Caco-2 (cell line): ENCODE measurements around the gene SLC6A13. TPM values are rescaled to one million over a fixed set of nuclear protein-coding genes. Genes with fewer than 3 reads are reported as not detected.

Experiments used
- BruUV-seq: library from RNA; stranded (reverse); fragments of 400-500 nt; replicated peaks from 2 replicates; lab custom pipeline; 2021; lab: Mats Ljungman, UMichigan
- CTCF ChIA-PET: fragments of 300-600 bp; sonication (Branson Sonifier 250); formaldehyde crosslinking; loops from one replicate; lab custom pipeline; 2022; ENCODE audit warnings: antibody characterized with exemption; lab: Charles Lee
- POLR2A ChIA-PET: fragments of 300-600 bp; sonication (Branson Sonifier 250); formaldehyde crosslinking; loops from one replicate; lab custom pipeline; 2022; ENCODE audit warnings: antibody characterized with exemption; lab: Charles Lee
- DNase-seq, 2 experiments: peaks; one replicate each; pipeline versions ENCODE4 v3.0.0 to v3.0.0-alpha.2; 2020 to 2022
- H3K27me3 ChIP-seq: replicated peaks from 2 replicates; pipeline ENCODE4 v1.6.0; 2011; ENCODE audit warnings: low read length; ENCODE audit not compliant: control insufficient read depth, insufficient read depth
- H3K36me3 ChIP-seq: 2 replicates; pipeline ENCODE4 v1.5.1; 2011; ENCODE audit warnings: low read length; ENCODE audit not compliant: control insufficient read depth, insufficient read depth
- H3K4me1 ChIP-seq: fragments of 250-450 bp; sonication (Bioruptor Pico); 2 replicates; pipeline ENCODE4 v1.5.1; 2020; ENCODE audit warnings: mild to moderate bottlenecking
- H3K4me3 ChIP-seq: 2 replicates; pipeline ENCODE4 v1.5.1; 2011; ENCODE audit warnings: low read depth, mild to moderate bottlenecking, control low read depth, low read length
- H3K9me3 ChIP-seq: fragments of 250-450 bp; sonication (Bioruptor Pico); 2 replicates; pipeline ENCODE4 v1.5.1; 2020; ENCODE audit warnings: mild to moderate bottlenecking, moderate library complexity
- H3K27ac Mint-ChIP-seq: one replicate; pipeline ENCODE4 v1.8.0; 2022; ENCODE audit warnings: mixed read lengths; ENCODE audit not compliant: unreplicated experiment
- H3K27me3 Mint-ChIP-seq: one replicate; pipeline ENCODE4 v1.8.0; 2022; ENCODE audit warnings: mixed read lengths; ENCODE audit not compliant: insufficient read depth, unreplicated experiment
- H3K36me3 Mint-ChIP-seq: one replicate; pipeline ENCODE4 v1.8.0; 2022; ENCODE audit warnings: mild to moderate bottlenecking, mixed read lengths; ENCODE audit not compliant: insufficient read depth, unreplicated experiment
- H3K4me1 Mint-ChIP-seq: one replicate; pipeline ENCODE4 v1.8.0; 2022; ENCODE audit warnings: low read depth, mixed read lengths; ENCODE audit not compliant: unreplicated experiment
- H3K4me3 Mint-ChIP-seq: one replicate; pipeline ENCODE4 v1.8.0; 2022; ENCODE audit warnings: mild to moderate bottlenecking, moderate library complexity, mixed read lengths; ENCODE audit not compliant: unreplicated experiment
- H3K9me3 Mint-ChIP-seq: one replicate; pipeline ENCODE4 v1.8.0; 2022; ENCODE audit warnings: mixed read lengths; ENCODE audit not compliant: unreplicated experiment
- CTCF ChIP-seq, 2 experiments: fragments of 200-600 bp in 1 of 2; IDR thresholded peaks; 1 replicate in 1 of 2; 2 replicates in 1 of 2; pipeline versions ENCODE4 v1.5.1 to v1.8.0; 2011 to 2022; ENCODE audit warnings: antibody characterized with exemption in 1 of 2, control low read depth in 1 of 2, inconsistent platforms in 1 of 2, low read depth in 1 of 2, low read length in 1 of 2, mild to moderate bottlenecking in 1 of 2, moderate library complexity in 1 of 2; ENCODE audit not compliant: insufficient read depth in 1 of 2, severe bottlenecking in 1 of 2, unreplicated experiment in 1 of 2
- intact Hi-C: fragments of 100-400 bp; cut with micrococcal nuclease; formaldehyde crosslinking; loops from one replicate; pipeline ENCODE4 v1.10.0; 2022; ENCODE audit not compliant: unreplicated experiment
- total RNA-seq: library from RNA; stranded (reverse); gene quantifications from 2 replicates; pipeline ENCODE4 v1.2.3, GENCODE V29; 2022

The SLC6A13 gene
- total RNA-seq, 1 experiment from 2014 or later, result 1.0 TPM

GRCh38 chr12:215116-215515 is 47.5 kb downstream of the SLC6A13 start:
- peaks cover 2% of the 10 kb centered on the region for H3K27me3 Mint-ChIP-seq
- no peak overlapping the region for H3K4me3 Mint-ChIP-seq
- no peaks in the 10 kb centered on the region for H3K36me3 ChIP-seq
- no peaks in the 10 kb centered on the region for H3K36me3 Mint-ChIP-seq
- H3K9me3 Mint-ChIP-seq, result no peaks in the 10 kb centered on the region
- intact Hi-C loops, result no loop called here
- H3K27ac Mint-ChIP-seq, result no peak overlapping the region
- H3K9me3 ChIP-seq, result no peaks in the 10 kb centered on the region
- H3K4me1 ChIP-seq, result peaks cover 17% of the 10 kb centered on the region
- no peak for DNase-seq
- no peaks in the 10 kb centered on the region for H3K27me3 ChIP-seq
- no TSS peak for BruUV-seq
- TF ChIP-seq CTCF (IDR thresholded peaks at IDR 0.05; ENCODE audit: insufficient read depth in 1 of 2, low read depth in 1 of 2, low read length in 1 of 2, severe bottlenecking in 1 of 2, unreplicated experiment in 1 of 2), result no peak
- ChIA-PET POLR2A (no interaction called here), CTCF (no interaction called here)
- no peak overlapping the region for H3K4me3 ChIP-seq
- peaks cover 29% of the 10 kb centered on the region for H3K4me1 Mint-ChIP-seq

- no peak within 1 kb of the TSS for H3K27ac Mint-ChIP-seq
- no peak for TF ChIP-seq CTCF (IDR thresholded peaks at IDR 0.05; ENCODE audit: insufficient read depth in 1 of 2, low read depth in 1 of 2, low read length in 1 of 2, severe bottlenecking in 1 of 2, unreplicated experiment in 1 of 2)
- DNase-seq, result no peak
- no peak within 1 kb of the TSS for H3K4me3 Mint-ChIP-seq
- peaks cover 2% of the 10 kb centered on the region for H3K27me3 Mint-ChIP-seq
- Histone ChIP-seq H3K27me3 (no peaks in the 10 kb centered on the region), H3K4me1 (peaks cover 25% of the 10 kb centered on the region), H3K9me3 (no peaks in the 10 kb centered on the region), H3K4me3 (no peak within 1 kb of the TSS), H3K36me3 (no peaks in the 10 kb centered on the region)
- POLR2A ChIA-PET, result no interaction called here
- BruUV-seq, result no TSS peak
- no peaks in the 10 kb centered on the region for H3K36me3 Mint-ChIP-seq
- CTCF ChIA-PET, result no interaction called here
- no peaks in the 10 kb centered on the region for H3K9me3 Mint-ChIP-seq
- intact Hi-C loops, result no loop called here
- H3K4me1 Mint-ChIP-seq, result peaks cover 36% of the 10 kb centered on the region
Measured at GRCh38 chr12:214003-214741, 48.5 kb downstream of the SLC6A13 start, which contains the start of gene SLC6A12. Gene SLC6A12 (minus strand): TSS chr12:214157. CDS start chr12:209986, 4,171 bp downstream.

GRCh38 chr12:213527-213932 is 49.1 kb downstream of the SLC6A13 start:
- no peak overlapping the region for H3K4me3 ChIP-seq

More at GRCh38 chr12:213527-213932, 49.1 kb downstream of the SLC6A13 start:
- peaks cover 39% of the 10 kb centered on the region for H3K4me1 Mint-ChIP-seq
- Histone ChIP-seq H3K4me1 (peaks cover 25% of the 10 kb centered on the region), H3K27me3 (no peaks in the 10 kb centered on the region), H3K9me3 (no peaks in the 10 kb centered on the region), H3K36me3 (no peaks in the 10 kb centered on the region)
- CTCF ChIA-PET, result interaction anchor here (0.6 to 1.1 kb wide), 2 partner anchors 19 to 73 kb away, joined by 3 read pairs; no protein-coding TSS in a partner anchor
- no peak overlapping the region for H3K27ac Mint-ChIP-seq
- intact Hi-C loops, result no loop called here
- H3K27me3 Mint-ChIP-seq, result peaks cover 2% of the 10 kb centered on the region
- no peak overlapping the region for H3K4me3 Mint-ChIP-seq
- H3K9me3 Mint-ChIP-seq, result no peaks in the 10 kb centered on the region
- no peak for DNase-seq
- no TSS peak for BruUV-seq
- no peaks in the 10 kb centered on the region for H3K36me3 Mint-ChIP-seq
- TF ChIP-seq CTCF (IDR thresholded peaks at IDR 0.05; ENCODE audit: insufficient read depth in 1 of 2, low read depth in 1 of 2, low read length in 1 of 2, severe bottlenecking in 1 of 2, unreplicated experiment in 1 of 2), result no peak
- POLR2A ChIA-PET, result no interaction called here
